A549 (cell line): ENCODE results near the gene ANKFY1.

Experiments used
- HDAC2 ChIP-seq: fragments of 200-600 bp; sonication (generic); IDR thresholded peaks from 2 replicates; pipeline ENCODE4 v1.6.1; 2016
- JUN ChIP-seq, 2 experiments: fragments of >200 bp; sonication (Bioruptor Twin); formaldehyde crosslinking; IDR thresholded peaks; 2 replicates in 1 of 2; 3 replicates in 1 of 2; pipeline ENCODE4 v1.6.1; 2016 to 2017
- KDM5A ChIP-seq: fragments of 200-600 bp; sonication (generic); IDR thresholded peaks from 2 replicates; pipeline ENCODE4 v1.6.1; 2016; ENCODE audit warnings: antibody characterized with exemption, mild to moderate bottlenecking
- MAX ChIP-seq: IDR thresholded peaks from 2 replicates; pipeline ENCODE4 v1.6.1; 2012
- POLR2A ChIP-seq: IDR thresholded peaks from 2 replicates; pipeline ENCODE4 v1.6.1; 2012; ENCODE audit warnings: mild to moderate bottlenecking, low read length
- RCOR1 ChIP-seq: fragments of 150-350 bp; IDR thresholded peaks from 2 replicates; pipeline ENCODE4 v1.6.1; 2014; ENCODE audit warnings: antibody characterized with exemption, low read length, low read depth
- RFX5 ChIP-seq: fragments of 450-650 bp; IDR thresholded peaks from 2 replicates; pipeline ENCODE4 v1.7.1; 2014; ENCODE audit warnings: antibody characterized with exemption, mild to moderate bottlenecking, moderate library complexity
- TF ChIP-seq, protein P1 (sequence below): fragments of >200 bp; sonication (Bioruptor Twin); formaldehyde crosslinking; IDR thresholded peaks from 3 replicates; pipeline ENCODE4 v1.5.1; 2016

GRCh38 chr17:4241535-4241934, 22.2 kb downstream of the ANKFY1 start:
- TF ChIP-seq, protein P1, sequence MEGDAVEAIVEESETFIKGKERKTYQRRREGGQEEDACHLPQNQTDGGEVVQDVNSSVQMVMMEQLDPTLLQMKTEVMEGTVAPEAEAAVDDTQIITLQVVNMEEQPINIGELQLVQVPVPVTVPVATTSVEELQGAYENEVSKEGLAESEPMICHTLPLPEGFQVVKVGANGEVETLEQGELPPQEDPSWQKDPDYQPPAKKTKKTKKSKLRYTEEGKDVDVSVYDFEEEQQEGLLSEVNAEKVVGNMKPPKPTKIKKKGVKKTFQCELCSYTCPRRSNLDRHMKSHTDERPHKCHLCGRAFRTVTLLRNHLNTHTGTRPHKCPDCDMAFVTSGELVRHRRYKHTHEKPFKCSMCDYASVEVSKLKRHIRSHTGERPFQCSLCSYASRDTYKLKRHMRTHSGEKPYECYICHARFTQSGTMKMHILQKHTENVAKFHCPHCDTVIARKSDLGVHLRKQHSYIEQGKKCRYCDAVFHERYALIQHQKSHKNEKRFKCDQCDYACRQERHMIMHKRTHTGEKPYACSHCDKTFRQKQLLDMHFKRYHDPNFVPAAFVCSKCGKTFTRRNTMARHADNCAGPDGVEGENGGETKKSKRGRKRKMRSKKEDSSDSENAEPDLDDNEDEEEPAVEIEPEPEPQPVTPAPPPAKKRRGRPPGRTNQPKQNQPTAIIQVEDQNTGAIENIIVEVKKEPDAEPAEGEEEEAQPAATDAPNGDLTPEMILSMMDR, result no peak
- TF ChIP-seq HDAC2 (no peak), RFX5 (no peak), POLR2A (no peak), KDM5A (no peak), MAX (no peak), RCOR1 (no peak), JUN (IDR thresholded peaks at IDR 0.05) (no peak)
